ENCODE data around the gene PIK3R1.

DNA sequence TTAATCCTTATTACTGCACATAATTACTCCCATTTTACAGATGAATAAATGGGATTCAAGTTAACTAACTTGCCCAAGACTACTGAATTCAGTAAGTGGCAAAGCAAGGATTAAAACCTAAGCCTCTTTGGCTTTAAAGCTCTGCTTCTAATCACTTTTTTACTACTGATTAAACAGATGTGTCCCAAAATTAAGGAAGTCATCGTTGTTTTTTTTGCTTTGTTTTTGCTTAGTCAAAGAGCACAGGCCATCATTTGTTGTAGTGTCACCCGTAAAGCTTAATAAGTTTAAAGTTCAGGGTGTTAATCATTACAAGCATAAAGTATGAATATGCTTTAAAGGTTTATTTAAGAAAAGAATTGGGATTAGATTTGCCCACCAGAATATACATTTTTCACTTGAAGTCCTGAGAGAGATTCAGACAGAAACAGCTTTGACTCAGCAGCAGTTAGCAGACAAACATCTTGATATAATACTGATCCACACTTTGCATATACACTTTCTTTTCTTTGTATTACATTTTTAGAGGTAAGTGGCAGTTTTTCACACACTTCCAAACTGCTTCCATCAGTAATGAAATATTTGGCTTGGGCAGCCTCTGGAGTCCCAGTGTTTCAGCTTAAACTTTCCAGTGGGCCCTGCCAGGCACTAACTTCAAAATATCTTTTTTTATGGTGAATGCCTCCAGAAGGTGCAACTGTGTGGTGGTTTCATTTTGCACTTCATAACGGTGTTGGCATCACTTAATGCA lies 52.7 kb downstream of the PIK3R1 start:
- TF ChIP-seq, protein P1, sequence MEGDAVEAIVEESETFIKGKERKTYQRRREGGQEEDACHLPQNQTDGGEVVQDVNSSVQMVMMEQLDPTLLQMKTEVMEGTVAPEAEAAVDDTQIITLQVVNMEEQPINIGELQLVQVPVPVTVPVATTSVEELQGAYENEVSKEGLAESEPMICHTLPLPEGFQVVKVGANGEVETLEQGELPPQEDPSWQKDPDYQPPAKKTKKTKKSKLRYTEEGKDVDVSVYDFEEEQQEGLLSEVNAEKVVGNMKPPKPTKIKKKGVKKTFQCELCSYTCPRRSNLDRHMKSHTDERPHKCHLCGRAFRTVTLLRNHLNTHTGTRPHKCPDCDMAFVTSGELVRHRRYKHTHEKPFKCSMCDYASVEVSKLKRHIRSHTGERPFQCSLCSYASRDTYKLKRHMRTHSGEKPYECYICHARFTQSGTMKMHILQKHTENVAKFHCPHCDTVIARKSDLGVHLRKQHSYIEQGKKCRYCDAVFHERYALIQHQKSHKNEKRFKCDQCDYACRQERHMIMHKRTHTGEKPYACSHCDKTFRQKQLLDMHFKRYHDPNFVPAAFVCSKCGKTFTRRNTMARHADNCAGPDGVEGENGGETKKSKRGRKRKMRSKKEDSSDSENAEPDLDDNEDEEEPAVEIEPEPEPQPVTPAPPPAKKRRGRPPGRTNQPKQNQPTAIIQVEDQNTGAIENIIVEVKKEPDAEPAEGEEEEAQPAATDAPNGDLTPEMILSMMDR (IDR thresholded peaks at IDR 0.05) = no peak
- TF ChIP-seq POLR2A (IDR thresholded peaks at IDR 0.05) = no peak

Data from Peyer's patch (tissue), 4 donors.